SK-N-SH (cell line): Measurements from ENCODE around the gene C12orf43. TPM values are rescaled to one million over a fixed set of nuclear protein-coding genes. Genes with fewer than 3 reads are reported as not detected.

Experiments
- CTCF ChIA-PET: fragments of 300-600, 350-600 bp; formaldehyde crosslinking; extraction: SDS; loops from one replicate; lab custom pipeline; 2021; lab: Yijun Ruan, JAX
- POLR2A ChIA-PET: fragments of 350-600 bp; sonication (Branson Sonifier 250); formaldehyde crosslinking; extraction: SDS; loops from one replicate; lab custom pipeline; 2020; ENCODE audit warnings: antibody characterized with exemption, inconsistent platforms; lab: Yijun Ruan, JAX
- DNase-seq: peaks from one replicate; pipeline ENCODE4 v3.0.0; 2012
- H2AFZ ChIP-seq: fragments of 200-600 bp; sonication (generic); 2 replicates; pipeline ENCODE4 v1.8.1; 2016; ENCODE audit warnings: antibody characterized with exemption, mild to moderate bottlenecking, low read depth
- H3F3A ChIP-seq: fragments of 200-600 bp; sonication (generic); replicated peaks from 2 replicates; pipeline ENCODE3; 2016; ENCODE audit warnings: antibody characterized with exemption, mild to moderate bottlenecking; ENCODE audit not compliant: insufficient read depth
- H3K27ac ChIP-seq, 2 experiments: fragments of 200-500 bp in 1 of 2; fragments of 200-600 bp in 1 of 2; sonication (Bioruptor generic) in 1 of 2; sonication (generic), shearing (Covaris generic) in 1 of 2; 2 replicates each; pipeline versions ENCODE4 v1.5.1 to v1.6.1; 2014 to 2016; ENCODE audit warnings: low read depth in 2 of 2, inconsistent platforms in 1 of 2, low read length in 1 of 2, mild to moderate bottlenecking in 1 of 2, mixed read lengths in 1 of 2
- H3K27me3 ChIP-seq: fragments of 200-600 bp; sonication (generic), shearing (Covaris generic); 2 replicates; pipeline ENCODE4 v1.6.1; 2016; ENCODE audit warnings: mixed run types; ENCODE audit not compliant: insufficient read depth
- H3K36me3 ChIP-seq, 2 experiments: fragments of 200-500 bp in 1 of 2; fragments of 200-600 bp in 1 of 2; sonication (Bioruptor generic) in 1 of 2; sonication (generic) in 1 of 2; replicated peaks in 1 of 2; 2 replicates each; pipeline versions ENCODE3 to v1.5.1; 2014 to 2016; ENCODE audit warnings: low read length in 1 of 2, mild to moderate bottlenecking in 1 of 2; ENCODE audit not compliant: insufficient read depth in 2 of 2, control insufficient read depth in 1 of 2
- H3K4me1 ChIP-seq, 2 experiments: fragments of 200-500 bp in 1 of 2; fragments of 200-600 bp in 1 of 2; sonication (Bioruptor generic) in 1 of 2; sonication (generic), shearing (Covaris generic) in 1 of 2; 2 replicates each; pipeline versions ENCODE4 v1.5.1 to v1.6.1; 2014 to 2016; ENCODE audit warnings: low read depth in 1 of 2, low read length in 1 of 2, mixed run types in 1 of 2; ENCODE audit not compliant: insufficient read depth in 2 of 2, control insufficient read depth in 1 of 2
- H3K4me2 ChIP-seq: fragments of 200-600 bp; sonication (generic), shearing (Covaris generic); 2 replicates; pipeline ENCODE4 v1.6.1; 2017; ENCODE audit warnings: mixed run types
- H3K4me3 ChIP-seq, 2 experiments: fragments of 200-500 bp in 1 of 2; fragments of 200-600 bp in 1 of 2; sonication (Bioruptor generic) in 1 of 2; sonication (generic), shearing (Covaris generic) in 1 of 2; 2 replicates each; pipeline versions ENCODE4 v1.5.1 to v1.8.1; 2014 to 2016; ENCODE audit warnings: low read depth in 2 of 2, inconsistent platforms in 1 of 2, low read length in 1 of 2, mild to moderate bottlenecking in 1 of 2, mixed read lengths in 1 of 2, moderate library complexity in 1 of 2
- H3K79me2 ChIP-seq: fragments of 200-600 bp; sonication (generic); 2 replicates; pipeline ENCODE4 v1.8.1; 2017; ENCODE audit warnings: mild to moderate bottlenecking; ENCODE audit not compliant: insufficient read depth
- H3K9ac ChIP-seq: fragments of 200-600 bp; sonication (generic); 2 replicates; pipeline ENCODE4 v1.6.1; 2017; ENCODE audit warnings: mixed run types
- H3K9me2 ChIP-seq: fragments of 200-600 bp; sonication (generic); 2 replicates; pipeline ENCODE4 v1.6.1; 2017; ENCODE audit warnings: mixed run types
- H3K9me3 ChIP-seq: fragments of 200-600 bp; sonication (generic); 2 replicates; pipeline ENCODE4 v1.6.1; 2017; ENCODE audit warnings: mixed run types, mild to moderate bottlenecking, moderate library complexity
- H4K20me1 ChIP-seq: fragments of 200-600 bp; sonication (generic); 2 replicates; pipeline ENCODE4 v1.6.1; 2017; ENCODE audit warnings: mild to moderate bottlenecking, mixed run types; ENCODE audit not compliant: insufficient read depth
- CHD2 ChIP-seq: fragments of 150-350 bp; IDR thresholded peaks from 2 replicates; pipeline ENCODE4 v1.6.1; 2018; ENCODE audit warnings: low read length; ENCODE audit not compliant: partially characterized antibody
- EP300 ChIP-seq, 2 experiments: IDR thresholded peaks; 2 replicates each; pipeline versions ENCODE4 v1.4.0 to v1.6.1; 2012; ENCODE audit warnings: borderline replicate concordance in 1 of 2, low read depth in 1 of 2, low read length in 1 of 2
- GABPA ChIP-seq: IDR thresholded peaks from 2 replicates; pipeline ENCODE4 v1.4.0; 2012; ENCODE audit warnings: low read depth, mild to moderate bottlenecking
- MAX ChIP-seq: IDR thresholded peaks from 2 replicates; pipeline ENCODE4 v1.4.0; 2012; ENCODE audit warnings: low read depth
- MEF2A ChIP-seq: IDR thresholded peaks from 2 replicates; pipeline ENCODE4 v1.4.0; 2012; ENCODE audit warnings: low read depth, borderline replicate concordance
- RAD21 ChIP-seq: IDR thresholded peaks from 2 replicates; pipeline ENCODE4 v1.6.1; 2012; ENCODE audit warnings: mild to moderate bottlenecking, low read length
- REST ChIP-seq: IDR thresholded peaks from 2 replicates; pipeline ENCODE4 v1.6.1; 2012; ENCODE audit warnings: mild to moderate bottlenecking, low read depth, low read length, moderate library complexity
- SIN3A ChIP-seq: IDR thresholded peaks from 2 replicates; pipeline ENCODE4 v1.6.1; 2012; ENCODE audit warnings: low read depth, mild to moderate bottlenecking, low read length, moderate library complexity, borderline replicate concordance
- SMC3 ChIP-seq: IDR thresholded peaks from 2 replicates; pipeline ENCODE4 v1.6.1; 2012; ENCODE audit warnings: low read depth, low read length, improper control_type of control experiment
- TEAD4 ChIP-seq: IDR thresholded peaks from 2 replicates; pipeline ENCODE4 v1.4.0; 2012; ENCODE audit warnings: mild to moderate bottlenecking, borderline replicate concordance; ENCODE audit not compliant: insufficient read depth
- YY1 ChIP-seq: IDR thresholded peaks from 2 replicates; pipeline ENCODE4 v1.4.0; 2012; ENCODE audit warnings: low read depth, mild to moderate bottlenecking
- WGBS: methylation state at CpG from one replicate; pipeline ENCODE4 v1.1.6; 2017; ENCODE audit warnings: low lambda C conversion rate; 5-methylcytosine and 5-hydroxymethylcytosine counted together
- polyA plus RNA-seq, 3 experiments: library from polyadenylated mRNA; depleted of rRNA; stranded (reverse); fragments of >200 nt; gene quantifications; 2 replicates each; pipeline ENCODE4 v1.2.3, GENCODE V29; 2012
- TF ChIP-seq, protein P1 (sequence below): IDR thresholded peaks from 2 replicates; pipeline ENCODE4 v1.4.0; 2012; ENCODE audit warnings: low read depth, borderline replicate concordance

Gene C12orf43
- polyA plus RNA-seq, 1 of the 3 experiments (the other 2 are of a cell fraction) = 13.9 TPM

DNA sequence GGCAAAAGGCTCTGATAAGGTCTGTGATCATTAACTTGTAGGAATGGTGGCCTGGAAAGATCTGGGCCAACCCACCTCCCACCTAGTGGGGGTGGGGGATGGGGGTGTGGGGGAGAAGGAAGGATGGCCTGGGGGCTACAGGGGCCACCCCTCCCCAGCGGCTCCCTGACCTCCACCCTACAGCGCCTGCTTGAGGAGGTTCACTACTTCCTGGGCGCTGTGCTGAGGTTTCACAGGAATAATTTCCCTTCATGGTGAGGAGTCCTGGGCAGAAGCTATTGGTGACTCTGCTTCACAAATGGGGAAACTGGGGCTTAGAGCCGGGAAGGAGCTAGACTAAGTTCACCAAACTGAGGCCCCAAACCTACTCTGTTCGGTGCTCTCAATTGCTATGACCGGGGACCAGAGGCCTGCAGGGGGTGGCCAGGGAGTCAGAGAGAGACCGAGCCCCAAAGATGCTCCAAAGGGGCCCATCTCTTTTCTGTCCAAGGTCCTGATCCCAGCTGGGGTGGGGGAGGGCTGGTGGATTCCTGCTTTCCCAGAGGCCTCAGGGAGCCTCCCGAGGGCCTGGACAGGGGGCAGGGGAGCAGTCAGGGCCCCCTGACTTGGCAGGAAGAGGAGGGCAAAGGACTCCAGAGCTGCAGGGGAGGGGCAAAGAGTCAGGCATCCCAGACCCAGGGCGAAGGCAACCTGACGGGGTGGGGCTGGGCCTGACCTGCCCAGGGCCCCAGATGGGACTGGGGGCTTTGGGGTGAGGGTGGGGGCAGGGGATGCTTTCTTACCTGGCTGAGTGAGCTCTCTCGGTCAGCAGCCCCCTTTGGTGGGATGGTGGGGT, 36.2 kb downstream of the C12orf43 start:
- no peak overlapping the region for H3K9ac ChIP-seq
- DNase-seq = no peak
- H3K27ac ChIP-seq = no peak overlapping the region
- H3K4me2 ChIP-seq = no peak overlapping the region
- no peaks in the 10 kb centered on the region for H3K27me3 ChIP-seq
- no peaks in the 10 kb centered on the region for H3K9me2 ChIP-seq
- POLR2A ChIA-PET = no interaction called here
- TF ChIP-seq SIN3A (no peak), SMC3 (no peak), TEAD4 (no peak), REST (peak; percentile 85), CHD2 (no peak)
- TF ChIP-seq, protein P1, sequence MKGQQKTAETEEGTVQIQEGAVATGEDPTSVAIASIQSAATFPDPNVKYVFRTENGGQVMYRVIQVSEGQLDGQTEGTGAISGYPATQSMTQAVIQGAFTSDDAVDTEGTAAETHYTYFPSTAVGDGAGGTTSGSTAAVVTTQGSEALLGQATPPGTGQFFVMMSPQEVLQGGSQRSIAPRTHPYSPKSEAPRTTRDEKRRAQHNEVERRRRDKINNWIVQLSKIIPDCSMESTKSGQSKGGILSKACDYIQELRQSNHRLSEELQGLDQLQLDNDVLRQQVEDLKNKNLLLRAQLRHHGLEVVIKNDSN = no peak
- peaks cover 0 to 5% of the 10 kb centered on the region in 2 experiments; a peak in 1 of 4 replicates for H3K4me1 ChIP-seq
- 64% methylated on average over 7 of the region's 11 CpGs for WGBS
- no peak overlapping the region for H3K4me3 ChIP-seq
- no peaks in the 10 kb centered on the region for H3K36me3 ChIP-seq
- H3K9me3 ChIP-seq = no peaks in the 10 kb centered on the region
- no peak overlapping the region for H2AFZ ChIP-seq
- no peaks in the 10 kb centered on the region for H3F3A ChIP-seq
- H3K79me2 ChIP-seq = no peaks in the 10 kb centered on the region
- no peaks in the 10 kb centered on the region for H4K20me1 ChIP-seq
- CTCF ChIA-PET = interaction anchor here (0.8 to 3.9 kb wide), 7 partner anchors 9 to 397 kb away, joined by 3 to 23 read pairs (median 3); no protein-coding TSS in a partner anchor

DNA sequence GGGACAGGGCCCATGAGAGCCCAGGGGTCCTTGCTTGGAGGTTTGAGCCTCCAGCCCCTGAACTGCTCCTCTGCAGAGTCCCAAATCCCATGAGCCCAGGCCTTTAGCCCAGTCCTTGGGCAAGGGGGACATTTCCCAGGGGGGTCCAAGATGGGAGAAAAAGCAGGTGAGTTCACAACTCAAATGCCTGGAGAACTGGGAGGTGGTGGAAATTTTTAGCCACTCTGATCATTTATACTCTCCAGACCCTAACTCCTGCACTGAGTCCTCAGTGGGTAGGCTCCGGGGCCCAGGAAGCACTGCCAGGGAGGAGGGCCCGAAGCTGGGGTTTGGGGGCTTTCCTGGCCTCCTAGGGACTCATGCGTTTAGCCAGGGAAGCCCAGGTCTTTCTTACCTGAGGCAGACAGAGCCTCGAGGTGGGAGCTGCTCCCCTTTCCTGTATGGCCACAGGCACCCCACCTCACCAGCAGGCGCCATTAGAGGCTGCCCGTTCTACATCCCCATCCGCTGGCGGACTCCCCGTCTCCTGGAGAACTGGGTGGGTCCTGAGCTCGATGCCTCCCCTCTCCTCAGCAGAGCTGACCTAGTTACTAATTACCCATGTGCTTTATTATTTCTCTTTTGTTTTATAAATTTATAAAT, 36.9 kb downstream of the C12orf43 start:
- WGBS = 66% methylated on average over 8 of the region's 10 CpGs
- Histone ChIP-seq H3K9me2 (no peaks in the 10 kb centered on the region), H3K4me1 (peaks cover 0 to 2% of the 10 kb centered on the region in 2 experiments; a peak in 1 of 4 replicates), H3F3A (no peaks in the 10 kb centered on the region), H3K4me3 (no peak overlapping the region), H3K9ac (no peak overlapping the region), H3K36me3 (no peaks in the 10 kb centered on the region), H3K9me3 (no peaks in the 10 kb centered on the region), H3K27ac (no peak overlapping the region), H4K20me1 (no peaks in the 10 kb centered on the region), H3K4me2 (no peak overlapping the region), H3K27me3 (no peaks in the 10 kb centered on the region), H2AFZ (no peak overlapping the region), H3K79me2 (no peaks in the 10 kb centered on the region)
- ChIA-PET CTCF (interaction anchor here (0.8 to 3.9 kb wide), 6 partner anchors 8 to 396 kb away, joined by 3 to 23 read pairs (median 3); no protein-coding TSS in a partner anchor), POLR2A (no interaction called here)
- no peak for DNase-seq
- TF ChIP-seq MAX (no peak), TEAD4 (no peak), YY1 (no peak), MEF2A (no peak), REST (no peak), EP300 (IDR thresholded peaks at IDR 0.05; ENCODE audit: borderline replicate concordance in 1 of 2, low read depth in 1 of 2, low read length in 1 of 2) (no peak), RAD21 (no peak), GABPA (no peak)
- TF ChIP-seq, protein P1 = no peak
